ENCODE results near the gene ABHD16B.

ABHD16B gene

GRCh38 chr20:63828124-63828523 lies 33.2 kb upstream of the ABHD16B start:
- H2AFZ ChIP-seq (ENCODE audit: low read length) = no peak overlapping the region
- H3F3A ChIP-seq (ENCODE audit: low read depth) = no peaks in the 10 kb centered on the region
- no peaks in the 10 kb centered on the region for H3K36me3 ChIP-seq (ENCODE audit: insufficient read depth, low read length)
- peaks cover 21% of the 10 kb centered on the region for H3K4me1 ChIP-seq (ENCODE audit: insufficient read depth, low read length, poor library complexity, severe bottlenecking)
- H3K9ac ChIP-seq (ENCODE audit: low read depth, low read length, poor library complexity, severe bottlenecking) = no peak overlapping the region
- H3K27me3 ChIP-seq (ENCODE audit: insufficient read depth, low read length, poor library complexity, severe bottlenecking) = no peaks in the 10 kb centered on the region
- peaks cover 5% of the 10 kb centered on the region; the same call in 1 of the 2 replicates for H3K79me2 ChIP-seq (ENCODE audit: insufficient read depth, low read length)
- H3K9me2 ChIP-seq (replicated peaks; ENCODE audit: low read depth, low read length) = no peaks in the 10 kb centered on the region
- H3K4me2 ChIP-seq (ENCODE audit: low read depth, low read length, poor library complexity, severe bottlenecking) = peak overlapping the region; percentile 84
- TF ChIP-seq, protein P1, sequence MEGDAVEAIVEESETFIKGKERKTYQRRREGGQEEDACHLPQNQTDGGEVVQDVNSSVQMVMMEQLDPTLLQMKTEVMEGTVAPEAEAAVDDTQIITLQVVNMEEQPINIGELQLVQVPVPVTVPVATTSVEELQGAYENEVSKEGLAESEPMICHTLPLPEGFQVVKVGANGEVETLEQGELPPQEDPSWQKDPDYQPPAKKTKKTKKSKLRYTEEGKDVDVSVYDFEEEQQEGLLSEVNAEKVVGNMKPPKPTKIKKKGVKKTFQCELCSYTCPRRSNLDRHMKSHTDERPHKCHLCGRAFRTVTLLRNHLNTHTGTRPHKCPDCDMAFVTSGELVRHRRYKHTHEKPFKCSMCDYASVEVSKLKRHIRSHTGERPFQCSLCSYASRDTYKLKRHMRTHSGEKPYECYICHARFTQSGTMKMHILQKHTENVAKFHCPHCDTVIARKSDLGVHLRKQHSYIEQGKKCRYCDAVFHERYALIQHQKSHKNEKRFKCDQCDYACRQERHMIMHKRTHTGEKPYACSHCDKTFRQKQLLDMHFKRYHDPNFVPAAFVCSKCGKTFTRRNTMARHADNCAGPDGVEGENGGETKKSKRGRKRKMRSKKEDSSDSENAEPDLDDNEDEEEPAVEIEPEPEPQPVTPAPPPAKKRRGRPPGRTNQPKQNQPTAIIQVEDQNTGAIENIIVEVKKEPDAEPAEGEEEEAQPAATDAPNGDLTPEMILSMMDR (conservative IDR thresholded peaks at IDR 0.05; ENCODE audit: low read length) = no peak
- no peak for TF ChIP-seq EZH2phosphoT487 (IDR thresholded peaks at IDR 0.05; ENCODE audit: borderline replicate concordance)
- no peaks in the 10 kb centered on the region for H4K20me1 ChIP-seq (ENCODE audit: insufficient read depth, low read length, poor library complexity, severe bottlenecking)
- no peaks in the 10 kb centered on the region for H3K9me3 ChIP-seq (ENCODE audit: insufficient read depth, low read depth, low read length)
- no peak overlapping the region for H3K4me3 ChIP-seq (ENCODE audit: low read length, poor library complexity, severe bottlenecking)

GRCh38 chr20:63828545-63828944 lies 32.8 kb upstream of the ABHD16B start:
- Histone ChIP-seq H3K4me1 (ENCODE audit: insufficient read depth, low read length, poor library complexity, severe bottlenecking) (peaks cover 21% of the 10 kb centered on the region), H4K20me1 (ENCODE audit: insufficient read depth, low read length, poor library complexity, severe bottlenecking) (no peaks in the 10 kb centered on the region), H3K79me2 (ENCODE audit: insufficient read depth, low read length) (peaks cover 5% of the 10 kb centered on the region; the same call in 1 of the 2 replicates), H2AFZ (ENCODE audit: low read length) (no peak overlapping the region), H3K4me3 (ENCODE audit: low read length, poor library complexity, severe bottlenecking) (no peak overlapping the region), H3F3A (ENCODE audit: low read depth) (no peaks in the 10 kb centered on the region), H3K27me3 (ENCODE audit: insufficient read depth, low read length, poor library complexity, severe bottlenecking) (no peaks in the 10 kb centered on the region), H3K9me2 (replicated peaks; ENCODE audit: low read depth, low read length) (no peaks in the 10 kb centered on the region), H3K36me3 (ENCODE audit: insufficient read depth, low read length) (no peaks in the 10 kb centered on the region), H3K4me2 (ENCODE audit: low read depth, low read length, poor library complexity, severe bottlenecking) (peak overlapping the region; percentile 84), H3K9ac (ENCODE audit: low read depth, low read length, poor library complexity, severe bottlenecking) (no peak overlapping the region), H3K9me3 (ENCODE audit: insufficient read depth, low read depth, low read length) (no peaks in the 10 kb centered on the region)
- TF ChIP-seq, protein P1 (conservative IDR thresholded peaks at IDR 0.05; ENCODE audit: low read length) = no peak
- TF ChIP-seq EZH2phosphoT487 (IDR thresholded peaks at IDR 0.05; ENCODE audit: borderline replicate concordance) = no peak

DNA sequence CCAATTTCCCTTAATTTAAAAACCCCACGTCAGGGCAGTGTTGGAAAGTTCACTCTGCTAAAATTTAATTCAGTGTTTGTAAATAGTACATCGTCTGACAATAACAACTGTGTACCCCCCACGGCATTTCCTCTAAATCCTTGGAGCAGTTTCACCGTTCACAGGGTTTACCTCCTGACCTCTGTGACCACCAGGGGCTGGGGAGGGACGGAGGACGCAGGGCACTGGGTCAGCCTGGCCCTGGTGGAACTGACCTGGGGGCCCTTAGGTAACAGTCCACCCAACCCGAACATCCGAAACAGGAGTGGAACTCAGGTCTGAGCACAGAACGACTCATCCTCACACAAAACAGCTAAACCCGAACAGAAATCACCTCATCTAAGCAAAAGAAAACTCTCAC lies 32.3 kb upstream of the ABHD16B start:
- H3F3A ChIP-seq (ENCODE audit: low read depth) = no peaks in the 10 kb centered on the region
- H3K36me3 ChIP-seq (ENCODE audit: insufficient read depth, low read length) = no peaks in the 10 kb centered on the region
- no peaks in the 10 kb centered on the region for H4K20me1 ChIP-seq (ENCODE audit: insufficient read depth, low read length, poor library complexity, severe bottlenecking)
- H2AFZ ChIP-seq (ENCODE audit: low read length) = no peak overlapping the region
- no peaks in the 10 kb centered on the region for H3K9me3 ChIP-seq (ENCODE audit: insufficient read depth, low read depth, low read length)
- no peaks in the 10 kb centered on the region for H3K27me3 ChIP-seq (ENCODE audit: insufficient read depth, low read length, poor library complexity, severe bottlenecking)
- TF ChIP-seq, protein P1 (conservative IDR thresholded peaks at IDR 0.05; ENCODE audit: low read length) = no peak
- no peak for TF ChIP-seq EZH2phosphoT487 (IDR thresholded peaks at IDR 0.05; ENCODE audit: borderline replicate concordance)
- H3K9ac ChIP-seq (ENCODE audit: low read depth, low read length, poor library complexity, severe bottlenecking) = no peak overlapping the region
- H3K4me2 ChIP-seq (ENCODE audit: low read depth, low read length, poor library complexity, severe bottlenecking) = peak overlapping the region; percentile 84
- H3K4me3 ChIP-seq (ENCODE audit: low read length, poor library complexity, severe bottlenecking) = peak overlapping the region; percentile 73
- peaks cover 21% of the 10 kb centered on the region for H3K4me1 ChIP-seq (ENCODE audit: insufficient read depth, low read length, poor library complexity, severe bottlenecking)
- peaks cover 5% of the 10 kb centered on the region; the same call in 1 of the 2 replicates for H3K79me2 ChIP-seq (ENCODE audit: insufficient read depth, low read length)
- no peaks in the 10 kb centered on the region for H3K9me2 ChIP-seq (replicated peaks; ENCODE audit: low read depth, low read length)
